GM18907 (cell line): ENCODE measurements around the gene PPP1R7.
A peak's percentile ranks its signal among the peaks of the same experiment; 100 is the strongest.

Source experiments
- ATAC-seq: cut with Tn5 transposase; IDR thresholded peaks from one replicate; pipeline ENCODE4 v1.9.1; 2021; ENCODE audit warnings: mild to moderate bottlenecking, moderate library complexity; ENCODE audit not compliant: unreplicated experiment

The PPP1R7 gene

DNA sequence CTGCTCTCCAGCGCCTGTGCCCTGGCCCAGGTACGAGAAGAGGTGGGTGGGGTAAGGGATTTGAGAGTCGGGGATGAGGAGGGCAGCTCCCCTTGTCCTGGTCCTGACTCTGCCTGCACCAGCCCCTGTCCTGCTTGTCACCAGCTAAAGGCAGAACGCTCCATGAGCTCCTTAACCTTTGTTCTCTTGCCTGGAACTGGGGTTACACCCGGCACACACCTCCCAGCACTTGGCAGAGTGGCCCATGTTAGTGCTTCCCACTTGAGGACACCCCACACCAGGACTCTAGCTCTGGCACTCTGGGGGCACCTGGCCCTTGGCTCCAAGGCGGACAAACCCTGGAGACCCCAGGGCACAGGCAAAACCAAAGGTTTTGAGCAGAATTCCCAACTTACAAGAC, 57.4 kb downstream of the PPP1R7 start:
- no peak for ATAC-seq

DNA sequence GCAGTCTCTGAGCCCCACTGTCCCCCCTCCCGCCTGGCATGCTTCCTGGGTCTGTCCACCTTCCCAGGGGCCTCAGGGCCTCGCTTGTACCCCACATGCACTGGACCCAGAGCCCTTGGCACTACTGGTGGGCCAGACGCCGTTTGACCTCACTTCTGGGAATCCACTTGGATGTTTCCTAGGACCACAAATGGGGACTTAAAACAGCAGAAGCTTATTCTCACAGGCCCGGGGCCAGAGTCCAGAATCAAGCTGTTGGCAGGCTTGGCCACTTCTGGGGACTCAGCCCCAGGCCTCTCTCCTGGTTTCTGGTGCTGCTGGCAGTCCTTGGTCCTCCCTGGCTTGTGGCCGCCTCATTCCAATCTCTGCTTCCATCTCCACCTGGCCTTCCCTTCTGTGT, 57.8 kb downstream of the PPP1R7 start:
- no peak for ATAC-seq

DNA sequence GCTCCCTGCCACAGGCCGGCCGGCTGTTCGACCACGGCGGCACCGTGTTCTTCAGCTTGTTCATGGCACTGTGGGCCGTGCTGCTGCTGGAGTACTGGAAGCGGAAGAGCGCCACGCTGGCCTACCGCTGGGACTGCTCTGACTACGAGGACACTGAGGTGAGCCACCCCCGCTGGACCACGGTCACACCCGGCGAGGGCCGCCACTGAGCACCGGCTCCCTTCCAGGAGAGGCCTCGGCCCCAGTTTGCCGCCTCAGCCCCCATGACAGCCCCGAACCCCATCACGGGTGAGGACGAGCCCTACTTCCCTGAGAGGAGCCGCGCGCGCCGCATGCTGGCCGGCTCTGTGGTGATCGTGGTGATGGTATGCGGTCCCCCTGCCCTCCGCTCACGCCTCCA, 59.0 kb downstream of the PPP1R7 start:
- no peak for ATAC-seq

DNA sequence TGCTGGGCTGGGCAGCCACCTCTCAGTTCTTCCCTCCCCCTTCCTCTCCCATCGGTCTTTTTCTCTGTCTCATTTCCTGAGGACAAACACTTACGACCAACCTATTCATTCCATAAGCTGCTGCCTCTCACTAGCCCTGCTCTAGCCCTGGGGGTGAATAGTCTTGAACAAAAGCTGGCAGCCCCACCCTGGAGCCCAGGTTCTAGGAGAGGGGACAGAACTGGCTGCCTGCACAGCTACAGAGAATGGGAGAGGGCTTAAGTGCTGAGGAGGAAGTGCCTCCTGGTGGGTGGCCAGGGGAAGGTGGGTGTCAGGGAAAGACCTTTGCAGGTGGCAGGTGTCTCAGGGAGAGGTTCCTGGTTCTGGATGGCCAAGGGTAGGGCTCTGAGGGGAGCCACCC, 61.0 kb downstream of the PPP1R7 start:
- no peak for ATAC-seq

DNA sequence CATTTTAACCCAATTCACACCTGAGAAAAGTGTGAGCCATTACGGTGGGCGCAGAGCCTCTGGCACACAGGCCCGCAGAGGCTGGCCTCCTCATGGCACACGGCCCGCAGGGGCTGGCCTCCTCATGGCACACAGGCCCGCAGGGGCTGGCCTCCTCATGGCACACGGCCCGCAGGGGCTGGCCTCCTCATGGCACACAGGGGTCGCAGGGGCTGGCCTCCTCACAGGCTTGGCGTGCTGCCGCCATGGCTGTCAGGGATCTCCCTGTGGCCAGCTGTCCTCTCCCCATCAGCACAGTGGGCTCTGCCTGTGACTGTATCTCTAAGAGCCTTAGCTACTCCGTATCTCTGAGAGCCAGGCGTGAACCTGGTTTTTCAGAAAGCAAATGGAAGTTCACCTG, 62.8 kb downstream of the PPP1R7 start:
- ATAC-seq, result no peak

DNA sequence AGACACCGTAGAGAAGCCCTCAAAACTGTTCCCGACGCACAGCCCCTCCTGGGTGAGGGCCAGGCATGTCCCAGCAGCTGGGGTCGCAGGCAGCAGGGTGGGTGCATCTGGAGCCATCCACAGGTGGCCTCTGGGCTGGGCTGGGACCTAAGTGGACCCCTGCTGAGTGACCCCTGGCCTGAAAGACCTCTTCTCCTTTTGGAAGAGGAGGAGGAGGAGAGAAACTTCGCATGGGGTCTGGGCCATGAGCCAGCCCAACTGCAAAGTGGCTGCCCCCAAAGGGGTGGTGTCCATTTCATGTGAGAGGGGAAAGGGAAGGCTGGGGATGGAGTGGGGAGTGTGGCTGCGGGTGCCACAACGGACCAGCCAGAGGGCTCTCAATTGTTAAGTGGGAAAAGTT, 63.3 kb downstream of the PPP1R7 start:
- ATAC-seq, result no peak

DNA sequence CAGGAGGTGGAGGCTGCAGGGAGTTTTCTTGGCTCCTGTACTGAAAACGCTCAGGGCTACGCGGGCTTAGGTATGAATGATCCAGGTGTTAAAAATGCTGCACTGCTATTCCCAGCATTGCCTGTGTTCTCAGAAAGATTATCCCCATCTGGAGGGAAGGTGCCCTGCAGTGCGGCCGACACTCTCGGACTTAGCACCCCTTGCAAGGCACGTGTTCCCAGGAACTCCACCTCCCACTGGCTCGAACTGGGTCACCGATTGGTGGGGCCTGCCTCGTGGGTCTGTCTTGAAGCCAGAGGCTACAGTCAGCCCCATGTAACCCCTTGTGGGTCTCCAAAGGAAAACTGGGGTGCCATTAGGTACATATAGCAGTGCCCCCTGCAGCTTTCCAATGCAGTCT, 63.9 kb downstream of the PPP1R7 start:
- no peak for ATAC-seq

DNA sequence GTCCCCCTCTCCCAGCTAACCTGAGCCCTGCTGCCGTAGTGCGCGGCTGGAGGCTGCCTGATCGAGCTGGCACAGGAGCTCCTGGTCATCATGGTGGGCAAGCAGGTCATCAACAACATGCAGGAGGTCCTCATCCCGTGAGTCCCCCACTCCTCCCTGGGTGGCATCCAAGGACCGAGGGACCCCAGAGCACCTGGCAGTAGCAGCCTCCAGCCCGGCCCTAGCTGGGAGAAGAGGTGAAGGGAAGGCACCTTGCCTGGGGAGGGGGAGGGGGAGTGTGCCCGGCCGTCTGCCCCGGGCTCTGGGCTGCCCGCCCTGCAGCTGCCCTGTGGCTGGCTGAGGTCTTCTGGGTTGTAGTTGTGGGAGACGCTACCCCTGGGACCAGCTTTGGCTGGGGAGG, 64.5 kb downstream of the PPP1R7 start:
- no peak for ATAC-seq

DNA sequence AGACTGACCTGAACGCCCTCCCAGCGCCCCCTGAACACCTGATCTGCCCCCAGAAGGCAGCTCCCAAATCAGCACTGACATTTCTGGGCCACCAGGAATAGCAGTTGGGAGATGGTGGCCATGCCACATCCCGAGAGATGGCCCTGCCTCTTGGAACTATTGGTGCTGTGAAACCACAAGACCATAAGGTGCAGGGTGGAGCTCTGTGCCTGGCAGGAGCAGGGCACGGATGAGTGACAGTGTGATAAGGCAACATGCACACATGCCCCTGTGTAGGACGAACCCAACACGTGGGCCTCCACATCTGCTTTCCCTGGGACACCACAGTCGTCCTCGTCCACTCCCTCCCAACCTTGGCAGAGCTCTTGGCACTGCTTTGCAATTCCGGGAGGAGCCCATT, 65.2 kb downstream of the PPP1R7 start:
- ATAC-seq, result no peak

DNA sequence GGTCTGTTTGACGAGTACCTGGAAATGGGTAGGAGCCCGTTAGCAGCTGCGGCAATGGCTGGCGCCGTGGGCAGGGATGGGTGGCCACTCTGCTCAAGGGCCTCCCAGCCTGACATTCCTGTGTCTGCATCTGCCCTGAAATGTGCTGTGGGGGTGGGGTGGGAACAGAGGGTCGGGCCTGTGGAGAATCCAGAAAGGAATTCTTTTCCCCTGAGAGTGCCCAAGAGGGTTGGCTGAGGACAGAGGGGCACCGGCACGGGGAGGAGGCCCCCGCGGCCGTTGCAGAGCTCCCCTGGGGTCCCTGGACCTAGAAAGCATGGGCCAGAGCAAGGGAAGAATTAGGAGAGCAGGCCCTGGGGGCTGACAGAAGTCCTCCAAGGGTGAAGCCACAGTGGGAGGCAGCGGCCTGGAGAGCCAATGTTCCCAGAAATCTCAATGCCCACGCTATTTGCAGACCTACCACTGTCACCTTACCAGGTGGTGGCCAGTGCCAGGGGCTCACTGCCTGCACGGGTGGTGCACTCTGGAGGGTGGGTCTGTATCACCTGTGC, 66.0 kb downstream of the PPP1R7 start:
- no peak for ATAC-seq

DNA sequence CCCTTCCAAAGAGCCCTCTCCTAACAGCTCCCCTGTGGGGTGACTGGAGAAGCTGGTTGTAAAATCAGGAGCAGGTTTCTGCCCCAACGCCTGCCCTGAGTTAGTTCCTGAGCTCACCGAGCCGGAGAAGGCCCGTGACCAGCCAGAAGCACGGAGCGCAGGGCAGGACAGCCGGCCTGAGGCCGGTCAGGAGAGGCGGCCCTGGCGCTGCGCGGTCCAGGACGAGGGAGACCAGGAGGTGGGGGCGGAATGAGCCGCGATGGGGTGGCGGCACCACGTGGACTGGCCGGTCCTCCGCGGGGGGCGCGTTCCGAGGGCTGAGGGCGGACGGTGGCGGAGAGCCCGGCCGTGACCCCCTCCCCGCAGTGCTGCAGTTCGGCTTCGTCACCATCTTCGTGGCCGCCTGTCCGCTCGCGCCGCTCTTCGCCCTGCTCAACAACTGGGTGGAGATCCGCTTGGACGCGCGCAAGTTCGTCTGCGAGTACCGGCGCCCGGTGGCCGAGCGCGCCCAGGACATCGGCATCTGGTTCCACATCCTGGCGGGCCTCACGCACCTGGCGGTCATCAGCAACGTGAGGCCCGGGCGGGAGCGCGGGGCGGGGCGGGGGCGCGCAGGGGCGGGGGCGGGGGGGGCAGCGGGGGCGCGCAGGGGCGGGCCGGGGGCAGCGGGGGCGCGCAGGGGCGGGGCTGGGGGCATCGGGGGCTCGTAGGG, 67.2 kb downstream of the PPP1R7 start:
- peak; percentile 58 for ATAC-seq

DNA sequence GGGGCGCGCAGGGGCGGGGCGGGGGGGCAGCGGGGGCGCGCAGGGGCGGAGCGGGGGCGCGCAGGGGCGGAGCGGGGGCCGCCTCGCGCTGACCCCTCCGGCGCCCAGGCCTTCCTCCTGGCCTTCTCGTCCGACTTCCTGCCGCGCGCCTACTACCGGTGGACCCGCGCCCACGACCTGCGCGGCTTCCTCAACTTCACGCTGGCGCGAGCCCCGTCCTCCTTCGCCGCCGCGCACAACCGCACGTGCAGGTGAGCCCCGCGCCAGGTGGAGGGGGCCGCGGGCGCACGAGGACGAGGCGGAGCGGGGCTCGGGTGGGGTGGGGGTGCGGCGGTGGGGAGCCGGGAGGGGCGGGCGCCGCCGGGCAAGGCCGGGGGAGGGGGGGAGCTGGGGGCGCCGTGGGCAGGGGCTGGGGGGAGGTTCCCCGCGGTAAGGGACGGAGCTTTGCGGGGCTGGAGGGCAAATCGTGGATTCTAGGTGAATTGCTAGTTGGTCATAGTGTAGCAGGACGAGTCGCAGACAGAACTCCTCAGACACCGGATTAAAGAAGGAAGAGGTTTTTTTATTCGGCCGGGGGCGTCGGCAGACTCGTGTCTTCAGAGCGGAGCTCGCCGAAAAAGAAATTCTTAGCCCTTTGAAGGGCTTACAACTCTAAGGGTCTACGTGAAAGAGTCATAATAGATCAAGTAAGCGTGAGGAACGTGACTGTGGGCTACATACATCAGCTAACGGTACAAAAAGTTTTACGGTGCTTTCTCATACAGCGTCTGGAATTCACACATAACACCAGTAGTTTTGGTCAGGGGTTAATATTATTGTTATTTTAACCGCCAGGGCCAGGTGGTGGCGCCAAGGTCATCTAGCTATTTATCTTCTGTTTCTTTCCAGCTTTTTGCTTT, 68.1 kb downstream of the PPP1R7 start:
- ATAC-seq, result no peak

DNA sequence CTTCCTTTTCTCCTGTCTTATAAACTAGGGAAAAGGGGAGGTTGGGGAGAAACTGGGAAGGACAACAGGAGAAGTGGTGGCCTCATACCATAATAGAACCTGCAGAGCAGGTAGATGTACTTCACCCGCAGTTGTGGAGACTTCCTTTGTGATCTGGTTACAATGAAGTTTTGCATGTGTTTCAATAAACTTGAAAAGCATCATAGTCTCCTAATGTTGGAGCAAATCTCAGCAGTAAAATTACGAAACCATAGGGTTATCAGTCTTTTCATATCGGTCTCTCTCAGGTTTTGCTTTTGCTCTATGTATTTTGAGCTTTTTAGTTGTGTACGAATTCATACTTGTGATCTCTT, 68.7 kb downstream of the PPP1R7 start:
- no peak for ATAC-seq

DNA sequence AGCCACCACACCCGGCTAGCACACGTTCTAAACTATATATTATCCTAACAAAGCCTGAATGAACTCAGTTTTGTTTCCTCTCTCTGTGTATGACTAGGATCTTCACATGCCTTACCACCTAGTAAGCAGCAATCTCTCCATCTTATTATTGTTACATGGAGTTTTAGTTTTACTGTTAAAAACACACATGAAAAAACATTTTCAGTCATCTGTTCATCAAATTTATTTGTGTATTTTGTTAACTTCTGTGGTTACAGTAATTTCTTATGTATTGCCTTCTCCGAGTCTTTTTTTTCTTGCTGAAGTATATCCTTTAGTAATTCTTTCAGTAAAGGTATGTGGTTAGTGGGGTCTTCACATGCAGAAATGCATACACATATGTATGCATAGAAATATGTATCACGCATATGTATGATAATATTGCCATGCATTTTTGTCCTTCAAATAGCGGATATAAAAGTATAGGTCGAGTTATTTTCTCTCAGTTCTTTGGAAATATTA, 69.6 kb downstream of the PPP1R7 start:
- ATAC-seq, result no peak

DNA sequence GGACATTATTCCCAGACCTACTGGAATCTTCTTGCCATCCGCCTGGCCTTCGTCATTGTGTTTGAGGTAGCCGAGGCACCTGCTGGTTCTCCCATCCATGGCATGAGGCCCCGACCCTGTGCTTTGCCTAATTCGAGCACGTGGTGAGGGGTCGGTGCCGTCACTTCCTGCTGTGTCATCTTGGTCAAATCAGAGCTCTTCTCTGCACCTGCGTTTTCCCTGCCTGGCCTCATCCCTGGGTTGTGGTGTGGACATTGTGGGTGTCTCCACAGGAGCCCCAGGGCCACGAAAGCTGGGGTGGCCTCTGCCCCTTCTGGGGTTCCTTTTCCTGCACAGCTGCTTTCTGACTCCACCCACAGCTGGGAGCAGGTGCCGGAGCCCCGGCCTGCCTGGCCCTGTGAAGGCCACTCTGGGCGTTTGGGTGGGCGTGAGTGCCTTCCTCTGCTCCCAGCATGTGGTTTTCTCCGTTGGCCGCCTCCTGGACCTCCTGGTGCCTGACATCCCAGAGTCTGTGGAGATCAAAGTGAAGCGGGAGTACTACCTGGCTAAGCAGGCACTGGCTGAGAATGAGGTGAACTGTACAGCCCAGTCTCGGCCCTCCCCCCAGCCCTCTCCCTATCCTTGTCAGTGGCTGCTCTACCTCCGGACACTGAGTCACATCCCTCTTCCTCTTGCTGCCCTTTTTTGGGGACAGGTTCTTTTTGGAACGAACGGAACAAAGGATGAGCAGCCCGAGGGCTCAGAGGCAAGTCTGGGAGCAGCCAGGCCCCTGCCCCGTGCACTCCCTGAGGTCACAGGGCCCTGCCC, 73.1 kb downstream of the PPP1R7 start:
- ATAC-seq, result no peak

DNA sequence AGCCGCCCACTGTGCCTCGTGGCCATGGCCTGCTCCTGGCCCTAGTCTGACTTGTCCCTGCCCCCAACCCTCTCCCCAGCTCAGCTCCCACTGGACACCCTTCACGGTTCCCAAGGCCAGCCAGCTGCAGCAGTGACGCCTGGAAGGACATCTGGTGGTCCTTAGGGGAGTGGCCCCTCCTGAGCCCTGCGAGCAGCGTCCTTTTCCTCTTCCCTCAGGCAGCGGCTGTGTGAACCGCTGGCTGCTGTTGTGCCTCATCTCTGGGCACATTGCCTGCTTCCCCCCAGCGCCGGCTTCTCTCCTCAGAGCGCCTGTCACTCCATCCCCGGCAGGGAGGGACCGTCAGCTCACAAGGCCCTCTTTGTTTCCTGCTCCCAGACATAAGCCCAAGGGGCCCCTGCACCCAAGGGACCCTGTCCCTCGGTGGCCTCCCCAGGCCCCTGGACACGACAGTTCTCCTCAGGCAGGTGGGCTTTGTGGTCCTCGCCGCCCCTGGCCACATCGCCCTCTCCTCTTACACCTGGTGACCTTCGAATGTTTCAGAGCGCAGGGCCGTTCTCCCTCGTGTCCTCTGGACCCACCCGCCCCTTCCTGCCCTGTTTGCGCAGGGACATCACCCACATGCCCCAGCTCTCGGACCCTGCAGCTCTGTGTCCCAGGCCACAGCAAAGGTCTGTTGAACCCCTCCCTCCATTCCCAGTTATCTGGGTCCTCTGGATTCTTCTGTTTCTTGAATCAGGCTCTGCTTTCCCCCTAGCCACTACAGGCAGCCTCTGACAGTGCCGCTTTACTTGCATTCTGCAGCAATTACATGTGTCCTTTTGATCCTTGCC, 74.0 kb downstream of the PPP1R7 start:
- ATAC-seq, result no peak

DNA sequence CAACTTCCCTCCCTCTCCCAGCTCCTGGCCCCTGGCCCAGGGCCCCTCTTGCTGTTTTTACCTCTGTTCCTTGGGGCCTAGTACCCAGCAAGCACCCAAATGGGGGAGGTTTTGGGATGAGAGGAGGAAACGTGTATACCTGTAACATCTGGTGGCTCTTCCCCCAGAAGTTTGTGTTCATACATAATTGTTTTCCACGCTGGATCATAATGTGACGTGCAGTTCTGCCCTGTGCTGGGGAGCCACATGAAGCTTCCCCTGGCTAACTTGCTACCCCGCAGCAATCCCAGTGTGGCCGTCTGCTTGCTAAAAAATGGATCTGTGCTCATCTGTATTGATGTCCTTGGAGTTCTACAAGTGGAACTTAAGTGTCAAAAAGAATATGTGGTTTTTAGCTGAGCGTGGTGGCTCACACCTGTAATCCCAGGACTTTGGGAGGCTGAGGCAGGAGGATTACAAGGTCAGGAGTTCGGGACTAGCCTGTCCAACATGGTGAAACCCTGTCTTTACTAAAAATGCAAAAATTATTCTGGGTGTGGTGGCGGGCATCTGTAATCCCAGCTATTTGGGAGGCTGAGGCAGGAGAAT, 74.7 kb downstream of the PPP1R7 start:
- no peak for ATAC-seq

DNA sequence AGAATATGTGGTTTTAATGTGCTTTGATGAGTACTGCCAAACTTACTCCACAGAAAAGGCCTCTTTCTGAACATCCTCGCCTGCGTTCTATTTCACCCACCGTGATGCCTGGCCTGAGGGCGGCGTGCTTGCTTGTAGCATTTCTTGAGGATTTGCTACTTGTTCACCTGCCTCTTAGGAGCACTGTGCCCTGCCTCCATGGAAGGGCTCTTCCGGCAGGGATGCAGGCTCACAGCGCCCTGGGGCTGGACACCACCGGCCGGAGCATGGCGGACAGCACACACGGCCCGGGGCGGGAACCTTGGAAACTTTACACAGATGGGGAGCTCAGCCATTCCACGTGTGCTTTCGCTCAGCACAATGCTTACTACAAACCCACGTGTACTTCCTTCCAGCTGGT, 75.3 kb downstream of the PPP1R7 start:
- ATAC-seq, result no peak

DNA sequence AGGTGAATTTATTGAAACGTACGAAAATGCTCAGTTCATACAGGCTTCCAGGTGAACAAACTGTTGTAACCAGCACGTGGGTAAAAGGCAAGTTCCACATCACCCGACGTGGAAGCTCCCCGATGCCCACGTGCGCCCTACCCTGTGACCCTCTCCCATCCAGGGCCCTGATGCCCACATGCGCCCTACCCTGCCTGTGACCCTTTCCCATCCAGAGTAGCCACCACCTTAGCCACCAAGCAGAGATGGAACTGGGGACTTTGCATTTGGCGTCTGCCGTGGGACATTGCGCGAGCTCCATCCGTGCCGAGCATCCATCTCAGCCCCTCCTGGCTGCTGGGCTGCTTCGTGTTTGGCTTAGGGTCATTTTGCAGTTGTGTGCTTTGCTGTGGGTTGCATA, 75.7 kb downstream of the PPP1R7 start:
- no peak for ATAC-seq
